ENCODE measurements around the gene NAGLU.

NAGLU gene

DNA sequence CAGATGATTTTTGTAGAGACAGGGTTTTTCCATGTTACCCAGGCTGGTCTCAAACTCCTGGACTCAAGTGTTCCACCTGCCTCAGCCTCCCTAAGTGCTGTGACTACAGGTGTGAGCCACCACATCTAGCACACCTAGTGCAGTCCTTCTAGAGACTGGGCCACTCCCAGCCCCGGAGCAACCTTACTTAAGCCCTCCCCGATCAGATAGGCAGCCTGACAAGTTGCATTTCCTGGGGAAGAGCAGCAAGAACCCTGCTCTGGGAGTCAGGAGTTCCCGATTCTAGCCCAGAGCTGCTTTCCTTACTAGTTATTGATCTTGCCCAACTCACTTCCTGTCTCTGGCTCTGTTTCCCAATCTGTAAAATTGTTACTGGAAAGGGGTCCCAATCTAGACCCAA is 7.0 kb upstream of the NAGLU start:
- Histone ChIP-seq H3K27ac (peak overlapping the region; percentile 91), H3K36me3 (no peaks in the 10 kb centered on the region; the same call in 1 of the 2 replicates), H3K4me3 (ENCODE audit: low read depth, low read length) (no peak overlapping the region), H3K27me3 (ENCODE audit: insufficient read depth, low read depth, severe bottlenecking) (no peaks in the 10 kb centered on the region), H3K9me3 (ENCODE audit: severe bottlenecking) (no peaks in the 10 kb centered on the region)
- no peak for DNase-seq
- TF ChIP-seq, protein P1, sequence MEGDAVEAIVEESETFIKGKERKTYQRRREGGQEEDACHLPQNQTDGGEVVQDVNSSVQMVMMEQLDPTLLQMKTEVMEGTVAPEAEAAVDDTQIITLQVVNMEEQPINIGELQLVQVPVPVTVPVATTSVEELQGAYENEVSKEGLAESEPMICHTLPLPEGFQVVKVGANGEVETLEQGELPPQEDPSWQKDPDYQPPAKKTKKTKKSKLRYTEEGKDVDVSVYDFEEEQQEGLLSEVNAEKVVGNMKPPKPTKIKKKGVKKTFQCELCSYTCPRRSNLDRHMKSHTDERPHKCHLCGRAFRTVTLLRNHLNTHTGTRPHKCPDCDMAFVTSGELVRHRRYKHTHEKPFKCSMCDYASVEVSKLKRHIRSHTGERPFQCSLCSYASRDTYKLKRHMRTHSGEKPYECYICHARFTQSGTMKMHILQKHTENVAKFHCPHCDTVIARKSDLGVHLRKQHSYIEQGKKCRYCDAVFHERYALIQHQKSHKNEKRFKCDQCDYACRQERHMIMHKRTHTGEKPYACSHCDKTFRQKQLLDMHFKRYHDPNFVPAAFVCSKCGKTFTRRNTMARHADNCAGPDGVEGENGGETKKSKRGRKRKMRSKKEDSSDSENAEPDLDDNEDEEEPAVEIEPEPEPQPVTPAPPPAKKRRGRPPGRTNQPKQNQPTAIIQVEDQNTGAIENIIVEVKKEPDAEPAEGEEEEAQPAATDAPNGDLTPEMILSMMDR (IDR thresholded peaks at IDR 0.05; ENCODE audit: low read depth, low read length), result no peak

DNA sequence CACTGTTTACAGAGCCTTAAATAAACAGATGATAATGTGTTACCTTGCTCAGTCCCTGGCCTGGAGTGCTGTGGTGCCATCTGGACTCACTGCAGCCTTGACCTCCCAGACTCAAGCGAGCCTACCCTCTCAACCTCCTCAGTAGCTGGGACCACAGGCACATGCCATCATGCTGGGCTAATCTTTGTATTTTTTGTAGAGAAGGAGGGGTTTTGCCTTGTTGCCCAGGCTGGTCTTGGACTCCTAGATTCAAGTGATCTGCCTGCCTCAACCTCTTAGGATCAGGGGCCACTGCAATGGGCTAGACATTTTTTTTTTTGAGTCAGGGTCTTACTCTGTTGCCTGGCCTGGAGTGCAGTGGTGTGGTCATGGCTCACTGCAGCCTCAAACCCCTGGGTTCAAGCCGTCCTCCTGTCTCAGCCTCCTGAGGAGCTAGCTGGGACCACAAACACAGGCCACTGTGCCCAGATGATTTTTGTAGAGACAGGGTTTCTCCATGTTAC is 5.0 kb upstream of the NAGLU start:
- Histone ChIP-seq H3K27ac (peak overlapping the region; percentile 91), H3K4me3 (ENCODE audit: low read depth, low read length) (no peak overlapping the region), H3K27me3 (ENCODE audit: insufficient read depth, low read depth, severe bottlenecking) (no peaks in the 10 kb centered on the region), H3K9me3 (ENCODE audit: severe bottlenecking) (no peaks in the 10 kb centered on the region), H3K36me3 (no peaks in the 10 kb centered on the region)
- TF ChIP-seq, protein P1 (IDR thresholded peaks at IDR 0.05; ENCODE audit: low read depth, low read length), result no peak
- peak; percentile 57 for DNase-seq

DNA sequence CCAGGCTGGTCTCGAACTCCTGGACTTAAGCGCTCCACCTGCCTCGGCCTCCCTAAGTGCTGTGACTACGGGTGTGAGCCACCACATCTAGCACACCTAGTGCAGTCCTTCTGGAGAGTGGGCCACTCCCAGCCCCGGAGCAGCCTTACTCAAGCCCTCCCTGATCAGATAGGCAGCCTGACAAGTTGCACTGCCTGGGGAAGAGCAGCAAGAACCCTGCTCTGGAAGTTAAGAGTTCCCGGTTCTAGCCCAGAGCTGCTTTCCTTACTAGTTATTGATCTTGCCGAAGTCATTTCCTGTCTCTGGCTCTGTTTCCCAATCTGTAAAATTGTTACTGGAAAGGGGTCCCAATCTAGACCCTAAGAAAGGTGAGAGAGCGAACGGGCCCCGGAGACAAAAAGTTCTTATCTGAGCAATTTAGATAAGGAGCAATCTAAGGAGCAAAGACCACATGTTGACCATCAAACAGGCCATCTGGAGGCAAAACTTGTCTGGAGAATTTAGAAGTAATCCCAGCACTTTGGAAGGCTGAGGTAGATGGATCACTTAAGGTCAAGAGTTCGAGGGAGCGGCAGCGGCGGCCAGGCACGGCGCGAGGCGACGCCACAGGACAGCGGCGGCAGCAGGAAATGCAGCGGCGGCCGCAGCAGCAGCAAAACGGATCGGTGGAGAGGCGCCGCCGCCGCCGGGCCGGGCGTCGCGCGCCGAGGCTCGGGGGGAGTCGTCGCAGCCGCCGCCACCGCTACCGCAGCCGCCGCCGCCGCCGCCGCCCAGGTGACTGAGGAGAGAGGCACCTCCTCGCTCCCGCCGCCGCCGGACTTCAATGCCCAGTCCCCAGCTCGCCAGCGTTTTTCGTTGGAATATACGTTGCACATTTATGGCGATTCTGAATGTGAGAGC is 4.3 kb upstream of the NAGLU start:
- no peaks in the 10 kb centered on the region for H3K27me3 ChIP-seq (ENCODE audit: insufficient read depth, low read depth, severe bottlenecking)
- TF ChIP-seq, protein P1 (IDR thresholded peaks at IDR 0.05; ENCODE audit: low read depth, low read length), result peak; percentile 38; the same call in 1 of the 2 replicates
- peak overlapping the region; percentile 91 for H3K27ac ChIP-seq
- H3K36me3 ChIP-seq, result no peaks in the 10 kb centered on the region
- peak; percentile 88 for DNase-seq
- peak overlapping the region; percentile 43 for H3K4me3 ChIP-seq (ENCODE audit: low read depth, low read length)
- no peaks in the 10 kb centered on the region for H3K9me3 ChIP-seq (ENCODE audit: severe bottlenecking)

DNA sequence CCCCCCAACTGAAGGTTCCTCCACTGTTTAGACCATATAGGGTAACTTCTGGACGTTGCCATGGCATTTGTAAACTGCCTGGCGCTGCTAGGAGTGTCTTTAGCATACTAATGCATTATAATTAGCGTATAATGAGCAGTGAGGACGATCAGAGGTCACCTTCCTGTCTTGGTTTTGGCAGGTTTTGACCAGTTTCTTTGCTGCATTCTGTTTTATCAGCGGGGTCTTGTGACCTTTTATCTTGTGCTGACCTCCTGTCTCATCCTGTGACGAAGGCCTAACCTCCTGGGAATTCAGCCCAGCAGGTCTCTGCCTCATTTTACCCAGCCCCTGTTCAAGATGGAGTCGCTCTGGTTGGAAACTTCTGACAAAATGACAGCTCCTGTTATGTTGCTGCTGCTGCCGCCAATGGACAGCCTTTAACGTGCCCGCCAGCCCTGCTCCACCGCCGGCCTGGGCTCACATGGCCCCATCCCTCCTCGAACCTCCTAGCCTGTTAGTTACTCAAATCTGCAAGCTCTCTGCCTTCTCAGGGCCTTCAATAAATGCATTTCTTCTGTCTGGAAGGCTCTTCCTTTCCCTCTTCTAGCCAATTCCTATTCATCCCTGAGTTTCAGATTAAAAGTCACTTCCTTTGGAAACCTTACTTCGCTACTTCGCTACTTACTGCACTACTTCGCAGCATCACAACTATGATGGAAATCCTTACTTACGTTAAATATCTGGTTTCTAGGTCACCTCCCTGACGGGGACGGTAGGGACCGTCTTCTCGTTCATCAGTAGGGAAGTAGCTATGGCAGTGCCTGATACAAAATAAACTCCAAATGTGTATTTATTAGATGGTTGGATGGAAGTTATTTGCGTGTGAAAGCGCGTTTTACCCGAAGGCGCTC is 640 bp upstream of the NAGLU start:
- Histone ChIP-seq H3K4me3 (ENCODE audit: low read depth, low read length) (peak overlapping the region; percentile 71), H3K27ac (peak overlapping the region; percentile 96)

More for the DNA sequence above, 640 bp upstream of the NAGLU start:
- H3K9me3 ChIP-seq (ENCODE audit: severe bottlenecking), result no peaks in the 10 kb centered on the region
- H3K27me3 ChIP-seq (ENCODE audit: insufficient read depth, low read depth, severe bottlenecking), result no peaks in the 10 kb centered on the region
- no peak for DNase-seq
- H3K36me3 ChIP-seq, result peaks cover 20% of the 10 kb centered on the region
- TF ChIP-seq, protein P1 (IDR thresholded peaks at IDR 0.05; ENCODE audit: low read depth, low read length), result no peak
